GM19240 (cell line): ENCODE results near the gene P3H2.
"Not testable (repeated sequence)": the region's sequence is repeated elsewhere in the genome, so short reads cannot be mapped to it uniquely, and the experiment has no call there.

Experiments used
- DNase-seq: peaks from one replicate; pipeline ENCODE4 v3.0.0; 2011; ENCODE audit warnings: low spot score; ENCODE audit not compliant: insufficient read length

P3H2 gene

DNA sequence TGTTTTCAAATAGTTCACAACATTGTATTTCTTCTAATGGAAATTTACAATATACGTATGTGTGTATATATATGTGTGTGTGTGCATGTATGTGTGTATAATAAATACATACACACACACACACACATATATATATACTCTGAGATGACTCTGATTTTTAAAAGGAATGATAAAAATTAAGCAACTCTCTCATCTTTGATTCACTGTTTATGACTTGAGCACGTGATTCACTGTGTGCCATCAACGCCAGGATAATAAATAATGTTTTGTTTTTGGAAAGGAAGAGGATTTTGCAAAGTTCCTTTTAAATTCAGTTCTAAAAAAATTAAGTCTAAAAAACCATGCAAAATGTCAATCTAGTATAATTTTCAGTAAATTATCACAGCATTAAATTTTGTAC lies 132.4 kb downstream of the P3H2 start:
- no peak for DNase-seq

DNA sequence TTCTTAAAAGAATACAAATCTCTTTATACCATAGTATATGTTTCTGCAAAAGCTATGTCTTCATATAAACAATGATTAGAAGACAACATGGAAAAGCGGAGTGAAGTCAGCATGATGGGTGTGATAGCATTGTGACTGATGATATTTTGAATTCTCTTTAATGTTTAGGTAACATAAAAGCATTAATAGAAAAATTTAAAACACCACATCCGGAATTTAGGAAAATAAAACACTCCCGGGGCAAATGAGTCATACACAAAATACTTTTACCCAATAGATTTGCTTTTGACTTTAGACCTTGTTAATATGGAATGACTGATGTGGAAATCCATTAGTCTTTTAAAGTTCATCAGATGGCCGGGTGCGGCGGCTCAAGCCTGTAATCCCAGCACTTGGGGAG lies 134.7 kb downstream of the P3H2 start:
- no peak for DNase-seq

DNA sequence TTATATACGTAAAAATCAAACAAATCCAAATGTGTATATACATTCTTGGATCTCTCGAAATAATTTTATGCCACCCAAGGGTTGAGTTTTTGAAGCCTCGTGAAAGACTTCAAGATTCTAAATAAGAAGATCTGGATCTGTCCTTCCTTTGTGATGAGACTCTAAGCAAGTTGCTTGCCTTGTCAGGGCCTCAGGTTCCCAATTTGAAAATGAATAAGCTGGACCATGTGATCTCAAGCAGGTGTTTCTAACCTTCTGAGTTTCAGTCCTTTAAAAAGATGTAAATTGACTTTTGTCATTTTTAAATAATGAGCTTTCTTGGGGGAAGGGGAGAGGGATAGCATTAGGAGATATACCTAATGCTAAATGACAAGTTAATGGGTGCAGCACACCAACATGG lies 137.1 kb downstream of the P3H2 start:
- no peak for DNase-seq

DNA sequence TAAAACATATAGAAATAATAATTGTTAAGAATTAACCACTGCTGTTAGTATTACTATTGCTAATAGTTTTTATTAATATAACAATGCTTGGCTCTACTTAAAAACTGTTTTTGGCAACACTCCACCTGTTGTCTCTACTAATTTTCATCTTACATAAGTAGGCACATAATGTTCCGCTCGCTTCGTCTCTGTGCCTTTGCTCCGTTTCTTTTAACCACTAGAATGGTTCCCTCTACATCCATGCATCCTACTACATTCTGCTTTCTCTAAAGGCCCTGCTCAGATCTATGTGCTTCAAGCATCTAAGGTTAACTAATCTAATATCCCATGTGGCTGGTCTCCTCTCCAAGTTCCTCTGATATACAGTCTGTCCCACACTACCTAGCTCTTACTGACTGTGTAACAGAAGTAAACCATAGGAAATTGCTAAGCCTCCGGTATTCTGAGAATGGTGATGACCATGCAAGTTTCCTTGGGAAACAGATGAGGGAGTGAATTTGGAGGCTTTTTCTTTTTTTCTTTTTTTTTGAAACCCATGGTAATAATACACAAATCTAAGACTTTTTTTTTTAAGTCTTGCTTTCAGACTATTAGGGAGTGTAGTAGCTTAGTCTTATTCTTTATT lies 138.3 kb downstream of the P3H2 start:
- no peak for DNase-seq

DNA sequence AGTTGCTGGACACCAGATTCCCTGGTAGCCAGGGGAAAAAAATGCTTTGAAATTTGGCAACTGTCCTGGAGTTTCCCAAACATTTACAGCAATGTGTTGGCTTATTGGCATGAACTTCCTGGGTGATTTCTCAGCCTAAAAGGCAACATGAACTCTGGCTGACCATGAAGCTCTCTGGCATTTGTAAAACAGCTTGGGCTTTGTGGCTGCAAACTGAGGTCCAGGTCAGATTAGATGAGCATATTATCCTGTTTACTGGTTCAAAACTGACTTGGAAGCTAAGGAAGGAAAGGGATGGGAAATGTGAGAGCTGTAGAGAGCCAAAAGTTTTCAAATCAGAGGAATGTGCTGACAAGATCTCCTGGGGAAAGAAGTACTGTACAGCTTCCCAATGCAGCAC lies 139.0 kb downstream of the P3H2 start:
- DNase-seq = no peak

DNA sequence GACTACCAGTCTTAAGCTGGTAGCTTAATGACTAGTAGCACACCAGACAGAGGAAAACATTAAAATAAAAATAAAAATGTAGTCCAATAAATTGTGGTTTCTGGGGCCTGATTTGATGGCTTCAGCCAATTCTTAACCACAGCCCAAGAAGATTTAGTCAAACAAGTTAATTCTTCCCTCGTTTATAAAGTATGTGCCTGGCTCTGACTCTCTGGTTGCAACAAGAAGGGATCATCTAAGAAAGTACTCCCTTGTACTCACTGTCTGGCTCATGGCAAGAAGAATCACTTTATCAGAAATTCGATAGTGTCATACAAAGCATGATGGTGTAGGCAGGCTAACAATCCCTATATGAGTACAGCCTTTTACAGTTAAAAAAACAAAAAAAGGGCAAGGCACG lies 141.9 kb downstream of the P3H2 start:
- DNase-seq = no peak

DNA sequence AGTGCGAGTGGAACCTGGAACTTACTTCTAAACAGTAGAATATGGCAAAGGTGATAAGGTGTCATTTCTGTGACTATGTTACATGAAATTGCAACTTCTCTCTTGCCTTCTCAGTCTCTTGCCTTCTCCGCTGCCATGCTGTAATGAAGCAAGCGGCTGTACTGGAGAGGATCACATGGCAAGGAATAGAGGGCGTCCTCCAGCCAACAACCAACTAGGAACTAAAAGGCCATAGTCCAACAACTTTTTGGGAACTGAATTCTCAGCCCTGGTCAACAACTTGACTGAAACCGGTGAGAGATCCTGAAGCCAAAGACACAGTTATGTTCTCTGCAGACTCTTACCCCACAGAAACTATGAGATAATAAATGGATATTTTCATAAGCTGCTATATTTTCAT lies 143.5 kb downstream of the P3H2 start:
- no peak for DNase-seq

DNA sequence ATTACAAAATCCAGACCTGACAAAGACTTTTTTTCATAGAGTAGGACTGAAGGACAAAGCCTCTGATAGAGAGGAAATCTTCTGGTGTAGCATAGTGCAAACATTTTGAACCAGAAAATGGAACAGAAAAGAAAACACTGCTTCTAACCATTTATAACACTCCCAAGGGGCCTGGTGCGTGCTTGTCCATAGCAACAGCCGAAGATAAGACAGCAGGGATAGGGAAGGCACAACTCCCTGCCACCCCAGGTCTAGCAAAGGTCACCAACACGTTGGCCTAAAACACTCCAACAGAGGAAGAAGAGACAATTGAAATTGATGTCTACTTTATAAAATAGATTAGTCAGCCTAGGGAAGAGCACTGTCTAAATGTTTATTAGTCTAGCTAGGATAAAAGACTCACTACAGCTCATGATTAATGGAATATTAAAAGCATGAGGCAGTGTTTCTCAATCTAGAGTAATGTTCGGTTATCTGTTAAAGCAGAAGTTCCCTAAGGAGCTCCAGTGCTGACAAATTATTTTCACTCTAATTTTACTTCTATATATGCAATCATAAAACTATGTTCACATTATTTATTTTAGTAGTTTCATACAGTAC lies 145.2 kb downstream of the P3H2 start:
- DNase-seq = no peak

DNA sequence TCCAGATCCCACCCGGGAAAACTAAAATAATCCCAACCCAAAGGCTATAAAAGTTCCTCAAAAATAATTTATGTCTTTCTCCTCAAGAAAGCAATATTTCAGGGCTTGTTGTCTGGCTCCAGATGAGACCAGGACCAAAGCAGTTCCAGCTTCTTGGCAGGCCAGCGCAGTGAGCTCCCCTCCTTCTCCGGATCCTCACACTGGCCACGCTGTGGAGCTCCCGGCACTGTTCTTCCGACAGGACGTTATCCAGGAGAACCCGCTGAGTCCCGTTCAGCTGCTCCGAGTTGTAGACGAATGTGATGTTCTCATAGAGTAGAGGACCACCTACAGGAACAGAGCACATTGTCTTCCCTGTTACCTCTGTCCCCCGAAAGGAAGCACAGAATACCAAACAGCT lies 146.3 kb downstream of the P3H2 start:
- no peak for DNase-seq

DNA sequence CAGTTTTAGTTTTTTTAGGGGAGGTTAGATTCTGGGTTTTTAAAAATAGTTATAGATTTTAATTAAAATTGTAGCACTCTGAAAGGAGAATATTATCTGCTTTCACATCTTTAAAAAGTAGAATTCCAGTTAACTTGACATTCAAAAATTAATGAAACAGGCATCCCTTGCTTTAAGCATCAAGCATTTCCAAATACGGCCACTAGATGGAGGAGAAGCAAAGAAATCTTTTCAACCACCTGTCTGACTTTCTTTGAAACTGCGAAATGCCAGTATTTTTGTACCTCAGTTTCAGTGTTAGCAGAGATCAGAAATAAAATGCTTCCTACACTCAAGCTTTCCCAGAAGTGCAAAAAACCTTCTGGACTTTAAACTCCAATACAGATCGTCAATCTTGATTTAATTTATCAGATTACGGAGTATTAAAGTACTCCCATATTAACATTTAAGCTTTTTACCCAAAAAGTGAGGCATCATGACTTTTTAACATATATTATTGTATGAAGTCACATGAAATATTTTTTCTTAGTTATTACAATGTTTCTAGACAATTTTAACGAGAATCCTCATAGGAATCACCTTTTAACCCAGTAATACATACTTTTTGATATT lies 153.3 kb downstream of the P3H2 start:
- peak; percentile 19 for DNase-seq

DNA sequence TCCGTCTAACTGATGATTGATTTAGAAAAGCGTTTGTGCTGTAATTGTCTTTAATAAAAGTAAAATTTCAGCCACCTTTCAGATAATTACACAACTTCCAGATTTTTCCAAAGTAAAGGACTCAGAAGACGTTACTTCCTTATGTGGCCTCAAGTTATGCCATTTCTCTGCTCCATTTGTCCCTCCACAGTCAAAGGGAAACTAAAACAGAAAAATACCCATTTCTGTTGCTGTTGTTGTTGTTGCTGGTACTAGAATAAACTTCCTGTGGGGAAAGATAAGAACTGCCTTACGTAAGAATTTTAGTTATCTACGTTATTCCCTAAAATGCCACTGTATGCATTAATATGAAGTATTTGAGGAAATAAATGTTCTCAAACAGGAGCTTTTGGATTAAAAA lies 153.9 kb downstream of the P3H2 start:
- no peak for DNase-seq

DNA sequence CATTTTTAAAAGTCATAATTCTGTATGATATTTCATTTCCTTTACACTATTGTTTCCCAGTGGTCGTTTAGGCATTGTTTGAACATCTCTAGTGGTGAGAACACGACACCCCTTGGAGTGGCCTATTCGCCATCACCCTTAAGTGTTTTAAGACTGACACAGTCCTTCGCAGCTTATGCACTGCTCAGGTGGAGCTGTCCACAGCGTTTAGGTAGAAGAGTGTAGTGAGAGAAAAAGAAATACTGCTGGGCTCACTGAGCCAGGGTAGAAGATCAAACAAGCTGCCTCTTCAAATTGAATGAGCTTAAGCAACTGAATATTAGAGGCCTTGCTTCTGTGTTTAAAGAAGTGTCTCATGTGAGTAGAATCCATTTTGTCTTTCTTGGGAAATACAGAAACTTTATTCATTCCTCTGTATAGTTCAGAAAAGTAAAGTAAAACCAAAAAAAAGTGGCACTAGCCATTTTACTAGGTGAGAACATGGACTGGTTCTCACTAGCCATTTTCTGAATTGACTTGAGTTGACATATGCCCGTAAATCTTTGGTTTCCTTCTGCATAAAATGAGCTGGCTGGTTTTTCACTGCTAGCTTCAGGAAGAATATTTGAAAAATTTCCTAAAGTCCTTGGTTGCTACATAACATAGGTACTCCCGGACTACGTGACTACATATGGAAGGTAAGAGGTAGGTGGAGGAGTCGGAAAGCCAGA lies 155.9 kb downstream of the P3H2 start:
- DNase-seq = no peak

DNA sequence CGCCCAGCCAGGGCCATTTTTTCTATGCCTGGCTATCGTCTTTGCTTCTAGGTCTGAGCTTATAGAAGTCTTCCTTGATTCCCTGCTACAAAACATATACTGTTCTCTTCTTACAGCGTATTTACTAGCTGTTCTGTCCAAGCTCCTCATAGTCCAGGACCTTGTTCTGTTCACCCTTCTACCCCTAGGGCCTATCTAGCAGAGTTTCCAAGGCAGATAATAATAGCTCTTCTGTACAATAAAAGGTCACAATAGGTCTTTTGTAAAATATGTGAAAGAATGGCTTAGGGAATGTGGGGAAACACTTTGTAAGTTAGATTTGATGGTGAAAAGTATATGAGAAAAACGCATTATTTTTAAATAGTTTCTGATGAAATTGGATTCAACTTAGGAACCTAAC lies 158.2 kb downstream of the P3H2 start:
- DNase-seq = no peak

DNA sequence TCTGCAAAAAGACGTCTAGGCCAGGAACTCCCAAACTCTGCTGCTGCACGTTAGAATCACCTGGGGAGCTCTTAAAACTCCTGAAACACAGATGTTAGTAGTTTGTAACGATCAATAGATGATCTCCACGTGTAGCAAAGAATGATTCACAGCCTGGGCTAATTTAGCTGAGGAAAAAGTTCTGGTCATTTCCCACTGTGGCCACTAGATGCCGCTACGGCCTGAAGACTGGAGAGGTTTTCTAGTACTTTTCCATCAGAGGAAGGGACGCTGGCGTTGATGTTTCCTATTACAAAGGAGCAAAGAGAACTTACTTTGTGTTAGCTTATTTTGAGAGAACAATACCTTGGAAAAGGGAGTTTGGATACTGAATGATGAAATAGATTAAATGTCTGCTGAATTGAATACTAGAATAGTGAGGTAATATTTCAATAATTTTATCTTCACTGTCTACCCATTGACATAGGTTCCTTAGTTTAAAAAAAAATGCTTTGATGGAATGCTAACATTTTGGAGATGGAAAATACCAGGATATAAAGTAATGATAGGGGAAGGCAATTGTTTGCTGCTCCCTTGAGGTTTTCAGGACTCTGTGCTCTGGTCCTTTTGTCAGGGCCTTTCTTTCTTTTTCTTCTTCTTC lies 159.1 kb downstream of the P3H2 start:
- DNase-seq = peak; percentile 26

DNA sequence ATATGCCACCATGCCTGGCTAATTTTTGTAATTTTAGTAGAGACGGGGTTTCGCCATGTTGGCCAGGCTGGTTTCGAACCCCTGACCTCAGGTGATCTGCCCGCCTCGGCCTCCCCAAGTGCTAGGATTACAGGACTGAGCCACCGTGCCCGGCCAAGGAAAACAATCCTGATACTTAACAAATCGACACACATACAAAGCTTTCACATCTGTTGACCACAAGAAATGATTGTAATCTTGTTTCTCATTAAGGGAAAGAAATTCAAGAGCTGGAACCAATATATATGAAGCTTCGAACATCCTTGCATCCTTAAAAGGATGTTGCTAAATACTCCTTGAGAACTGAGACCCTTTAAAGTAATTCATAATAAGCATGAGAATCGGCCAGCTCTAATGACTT lies 159.6 kb downstream of the P3H2 start:
- not testable (repeated sequence) for DNase-seq

DNA sequence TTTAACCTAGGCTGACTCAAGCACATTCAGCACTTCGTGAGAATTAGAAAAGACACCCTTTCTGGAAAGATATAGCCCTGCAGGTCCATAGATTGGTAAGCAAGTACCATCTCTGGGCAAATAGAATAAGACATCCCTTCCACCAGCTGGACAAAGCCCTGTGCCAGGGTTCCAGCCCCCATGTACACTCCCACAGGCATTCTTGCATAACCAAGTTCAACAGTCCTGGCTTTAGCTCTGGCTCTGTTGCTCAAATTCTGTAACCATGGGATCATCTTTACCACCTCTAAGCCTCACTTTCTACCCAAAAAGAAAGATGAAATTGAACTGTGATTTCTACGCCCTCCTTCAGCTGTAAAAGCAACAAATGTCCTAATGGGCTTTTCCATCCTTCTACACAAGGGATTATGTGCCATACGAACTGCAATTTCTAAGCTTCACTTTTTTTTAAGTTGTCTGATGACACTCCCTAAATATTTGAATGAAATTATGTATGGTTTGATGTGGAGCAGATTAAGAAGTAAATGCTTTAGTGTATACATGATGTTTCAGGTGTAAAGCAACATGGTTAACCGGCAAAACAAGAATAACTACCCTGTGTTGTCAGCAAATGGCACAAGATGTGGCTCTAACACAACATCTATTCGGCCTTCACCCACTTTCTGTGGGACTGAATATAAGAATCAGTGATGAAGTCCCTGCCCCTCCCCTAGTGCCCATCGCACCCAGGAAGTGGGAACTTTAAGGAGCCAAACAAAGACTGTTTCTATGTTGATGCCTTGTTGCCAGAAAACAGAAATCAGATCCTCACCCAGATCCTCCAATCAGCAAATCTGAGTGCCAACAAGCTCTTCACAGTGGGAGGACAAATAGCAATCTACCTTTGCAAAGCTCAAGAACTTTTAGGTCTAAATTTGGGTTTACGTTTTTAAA lies 165.7 kb downstream of the P3H2 start:
- no peak for DNase-seq

DNA sequence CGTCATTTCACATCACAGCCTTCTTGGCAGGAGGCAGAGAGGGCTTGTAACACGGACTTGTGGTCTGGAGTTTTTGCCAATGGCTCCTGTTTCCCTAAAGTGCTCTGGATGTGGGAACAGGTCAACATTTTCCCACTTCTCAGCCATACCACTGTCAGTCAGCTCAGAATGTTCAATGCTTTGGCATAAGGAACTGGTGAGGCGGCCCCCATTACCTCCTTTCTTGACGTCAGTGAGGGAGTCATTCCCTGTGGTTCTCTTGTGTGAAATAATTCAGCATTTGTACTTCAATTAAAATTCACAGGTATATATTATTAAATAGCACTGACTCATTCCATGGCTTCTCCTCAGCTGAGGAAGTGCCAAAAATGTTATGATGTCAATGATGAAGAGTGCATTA lies 167.1 kb downstream of the P3H2 start:
- no peak for DNase-seq

DNA sequence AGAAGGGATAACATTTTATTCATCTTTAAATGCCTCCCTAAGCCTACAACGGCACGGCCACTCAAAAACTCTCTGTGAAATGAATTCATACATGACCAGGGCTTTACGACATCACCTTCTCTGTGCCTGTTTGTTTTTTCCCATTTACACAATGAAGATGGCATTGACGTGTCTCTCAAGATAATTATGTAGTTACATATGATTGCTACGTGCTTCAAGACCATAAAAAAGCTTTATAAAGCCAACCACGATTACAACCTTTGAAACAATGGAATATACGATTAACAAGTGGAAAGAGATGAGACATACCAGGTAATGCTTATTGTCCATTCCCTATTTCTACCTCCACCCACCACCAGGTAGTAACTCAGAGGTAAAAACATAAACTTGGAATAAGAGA lies 168.4 kb downstream of the P3H2 start:
- no peak for DNase-seq

DNA sequence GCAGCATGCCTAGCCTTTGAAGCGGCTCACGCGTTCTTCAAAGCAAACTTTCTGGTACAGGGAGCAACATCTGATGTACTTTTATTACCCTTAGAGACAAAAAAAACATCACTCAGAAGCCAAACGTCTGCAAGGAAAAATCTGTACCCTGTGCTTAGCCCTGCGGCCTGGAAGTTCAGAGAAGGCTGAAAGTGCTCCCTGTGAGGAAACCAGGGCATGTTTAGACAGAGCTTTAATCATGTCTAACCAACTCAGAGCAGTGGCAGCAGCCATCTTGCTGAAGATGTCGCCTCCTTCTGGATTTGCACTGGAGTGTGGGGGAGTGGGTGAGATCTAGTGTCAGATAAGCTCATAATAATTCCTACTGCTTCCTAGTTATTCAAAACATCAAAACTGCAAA lies 170.4 kb downstream of the P3H2 start:
- DNase-seq = no peak

DNA sequence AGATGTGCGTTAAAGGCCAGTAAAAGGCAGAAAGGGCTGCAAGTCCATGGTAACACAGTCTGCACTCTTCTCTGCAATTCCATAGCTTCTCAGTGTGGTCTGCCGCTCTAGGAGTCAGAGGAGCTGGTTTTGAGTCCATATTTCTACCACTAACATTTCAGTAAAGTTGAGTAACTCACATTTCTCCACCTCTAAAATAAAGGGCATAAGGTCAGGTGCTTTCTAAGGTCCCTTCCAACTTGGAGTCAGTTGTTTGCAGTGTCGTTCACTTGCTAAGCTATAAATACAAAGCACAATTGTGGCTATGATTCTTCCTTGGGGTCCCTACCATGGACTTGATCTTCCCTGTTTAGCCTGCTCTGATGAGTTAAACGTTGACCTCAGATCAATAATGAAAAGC lies 171.1 kb downstream of the P3H2 start:
- no peak for DNase-seq

DNA sequence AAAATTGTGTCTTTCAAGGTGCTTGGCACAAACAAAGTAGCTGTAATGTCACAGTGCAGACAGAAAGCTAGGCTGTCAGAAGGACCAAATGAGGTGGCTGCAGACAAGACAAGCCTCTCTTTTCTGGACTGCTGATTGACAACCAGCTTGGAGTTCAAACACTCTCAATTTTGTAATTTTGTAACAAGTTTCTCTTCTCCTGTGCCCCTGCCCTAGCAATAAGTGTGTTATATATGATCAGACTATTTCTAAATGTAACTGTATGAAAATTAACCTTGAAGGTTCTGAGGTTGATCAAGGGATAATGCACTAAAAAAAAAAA lies 172.0 kb downstream of the P3H2 start:
- no peak for DNase-seq
